D721Med (cell line): ENCODE data around the gene DCDC2.
"Not testable (repeated sequence)": the region's sequence is repeated elsewhere in the genome, so short reads cannot be mapped to it uniquely, and the experiment has no call there.

Source experiments
- DNase-seq: peaks from one replicate; pipeline ENCODE4 v3.0.0; 2011; ENCODE audit warnings: low spot score; ENCODE audit not compliant: insufficient read length
- FAIRE-seq: peaks from 2 replicates; lab custom pipeline; 2011; peaks lifted over from hg19 to GRCh38; lab: Jason Lieb, UNC
- TF ChIP-seq, protein P1 (sequence below): IDR thresholded peaks from 2 replicates; pipeline ENCODE4 v1.5.1; 2012; ENCODE audit warnings: mild to moderate bottlenecking, control low read depth; ENCODE audit not compliant: insufficient read depth; ENCODE audit errors: missing control alignments

DCDC2 gene

DNA sequence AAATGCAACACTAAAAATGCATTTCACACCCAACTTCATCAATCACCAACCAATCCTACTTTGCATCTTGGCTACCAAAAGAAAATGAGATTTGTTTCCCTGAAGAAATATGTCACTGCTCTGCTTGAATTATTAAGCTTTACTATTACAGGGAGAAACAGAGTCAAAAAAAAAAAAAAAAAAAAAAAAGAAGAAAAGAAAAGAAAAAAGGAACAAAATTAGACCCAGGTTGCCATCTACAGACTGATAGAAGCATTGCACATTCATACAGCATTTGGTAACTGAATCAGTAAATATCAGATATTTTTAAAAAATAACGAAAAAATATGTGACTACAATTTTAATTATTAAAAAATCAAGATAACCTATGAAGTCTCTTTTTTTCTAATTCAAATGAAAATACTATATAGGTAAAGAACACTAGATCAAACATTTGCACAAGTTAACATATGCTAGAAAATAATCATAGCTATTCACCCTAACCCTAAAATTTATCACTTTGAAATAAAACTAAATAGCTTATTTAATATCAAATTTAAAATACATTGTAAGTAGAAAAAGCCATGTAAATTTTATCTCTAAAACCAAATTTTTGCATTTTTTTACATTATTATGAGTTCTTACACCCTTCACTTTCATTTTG, 83.3 kb downstream of the DCDC2 start:
- TF ChIP-seq, protein P1, sequence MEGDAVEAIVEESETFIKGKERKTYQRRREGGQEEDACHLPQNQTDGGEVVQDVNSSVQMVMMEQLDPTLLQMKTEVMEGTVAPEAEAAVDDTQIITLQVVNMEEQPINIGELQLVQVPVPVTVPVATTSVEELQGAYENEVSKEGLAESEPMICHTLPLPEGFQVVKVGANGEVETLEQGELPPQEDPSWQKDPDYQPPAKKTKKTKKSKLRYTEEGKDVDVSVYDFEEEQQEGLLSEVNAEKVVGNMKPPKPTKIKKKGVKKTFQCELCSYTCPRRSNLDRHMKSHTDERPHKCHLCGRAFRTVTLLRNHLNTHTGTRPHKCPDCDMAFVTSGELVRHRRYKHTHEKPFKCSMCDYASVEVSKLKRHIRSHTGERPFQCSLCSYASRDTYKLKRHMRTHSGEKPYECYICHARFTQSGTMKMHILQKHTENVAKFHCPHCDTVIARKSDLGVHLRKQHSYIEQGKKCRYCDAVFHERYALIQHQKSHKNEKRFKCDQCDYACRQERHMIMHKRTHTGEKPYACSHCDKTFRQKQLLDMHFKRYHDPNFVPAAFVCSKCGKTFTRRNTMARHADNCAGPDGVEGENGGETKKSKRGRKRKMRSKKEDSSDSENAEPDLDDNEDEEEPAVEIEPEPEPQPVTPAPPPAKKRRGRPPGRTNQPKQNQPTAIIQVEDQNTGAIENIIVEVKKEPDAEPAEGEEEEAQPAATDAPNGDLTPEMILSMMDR, result peak; percentile 55
- DNase-seq, result no peak
- FAIRE-seq, result no peak

DNA sequence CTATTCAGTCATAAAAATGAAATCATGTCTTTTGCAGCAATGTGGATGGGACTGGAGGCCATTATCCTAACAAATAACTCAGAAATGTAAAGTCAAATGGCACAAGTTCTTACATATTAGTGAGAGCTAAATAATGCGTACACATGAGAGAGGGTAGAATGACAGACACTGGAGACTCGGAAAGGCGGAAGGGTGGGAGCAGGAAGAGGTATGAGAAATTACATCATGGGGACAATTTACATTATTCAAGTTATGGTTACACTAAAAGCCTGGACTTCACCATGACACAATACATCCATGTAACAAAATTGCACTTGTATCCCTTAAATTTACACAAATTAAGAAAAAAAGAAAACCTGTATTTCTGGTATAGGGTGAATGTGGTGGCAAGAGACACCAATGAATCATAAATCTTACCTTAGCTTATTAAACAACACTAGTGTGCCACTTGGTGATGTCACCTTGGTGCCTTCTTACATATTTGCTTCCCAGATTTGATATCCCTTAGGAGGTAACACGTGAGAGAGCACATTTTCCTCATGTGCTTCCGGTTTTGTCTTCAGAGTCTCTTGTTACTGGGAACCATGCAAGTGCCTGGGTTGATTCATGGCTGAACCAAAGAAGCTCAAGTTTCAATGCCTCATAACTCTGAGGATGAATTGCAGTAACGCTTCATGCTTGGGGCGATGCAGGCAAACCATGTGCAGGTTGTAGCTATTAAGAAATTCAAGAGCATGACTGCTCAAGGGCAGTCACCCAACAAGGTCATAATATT, 84.6 kb downstream of the DCDC2 start:
- FAIRE-seq (no peak), DNase-seq (no peak)
- TF ChIP-seq, protein P1, result no peak

DNA sequence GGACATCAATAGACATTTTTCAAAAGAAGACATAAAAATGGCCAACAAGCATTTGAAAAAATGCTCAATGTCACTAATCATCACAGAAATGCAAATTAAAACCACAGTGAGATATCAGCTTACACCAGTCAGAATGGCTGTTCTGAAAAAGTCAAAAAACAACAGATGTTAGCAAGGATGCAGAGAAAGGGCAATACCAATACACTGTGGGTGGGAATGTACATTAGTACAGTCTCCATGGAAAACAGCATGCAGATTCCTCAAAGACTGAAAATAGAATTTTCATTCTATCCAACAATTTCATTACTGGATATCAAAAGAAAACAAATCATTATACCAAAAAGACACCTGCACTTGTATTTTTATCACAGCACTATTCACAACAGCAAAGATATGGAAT, 85.3 kb downstream of the DCDC2 start:
- FAIRE-seq, result no peak
- TF ChIP-seq, protein P1, result no peak
- DNase-seq, result no peak

GRCh38 chr6:24272148-24272547, 85.7 kb downstream of the DCDC2 start:
- DNase-seq (no peak), FAIRE-seq (no peak)
- TF ChIP-seq, protein P1, result no peak

GRCh38 chr6:24270011-24270410, 87.8 kb downstream of the DCDC2 start:
- DNase-seq (no peak), FAIRE-seq (no peak)
- TF ChIP-seq, protein P1, result no peak

- FAIRE-seq, DNase-seq: not testable (repeated sequence)
Measured at GRCh38 chr6:24258214-24258613, 99.6 kb downstream of the DCDC2 start.

DNA sequence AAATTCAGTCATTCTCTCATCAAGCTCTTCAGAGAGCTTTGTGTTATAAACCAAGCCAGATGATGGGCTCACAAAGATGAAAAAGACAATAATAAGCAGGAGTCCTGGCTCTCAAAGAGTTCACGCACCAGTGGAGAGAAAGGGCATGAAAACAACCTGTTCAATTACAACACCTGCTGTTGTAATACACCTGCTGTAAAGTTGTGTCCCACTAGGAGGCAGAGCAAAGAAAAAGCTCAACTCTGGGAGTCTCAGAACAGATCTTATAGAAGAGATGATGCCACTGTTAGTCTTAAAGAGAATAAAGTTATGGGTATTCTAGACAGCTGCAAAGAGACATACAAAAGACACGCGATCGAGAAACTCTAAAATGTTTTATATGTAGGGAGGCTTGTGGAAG, 100.6 kb downstream of the DCDC2 start:
- DNase-seq (no peak), FAIRE-seq (no peak)
- TF ChIP-seq, protein P1, result no peak
